Measurements from ENCODE around the gene REEP3.
"Not testable (repeated sequence)": the region's sequence is repeated elsewhere in the genome, so short reads cannot be mapped to it uniquely, and the experiment has no call there.

Gene REEP3

DNA sequence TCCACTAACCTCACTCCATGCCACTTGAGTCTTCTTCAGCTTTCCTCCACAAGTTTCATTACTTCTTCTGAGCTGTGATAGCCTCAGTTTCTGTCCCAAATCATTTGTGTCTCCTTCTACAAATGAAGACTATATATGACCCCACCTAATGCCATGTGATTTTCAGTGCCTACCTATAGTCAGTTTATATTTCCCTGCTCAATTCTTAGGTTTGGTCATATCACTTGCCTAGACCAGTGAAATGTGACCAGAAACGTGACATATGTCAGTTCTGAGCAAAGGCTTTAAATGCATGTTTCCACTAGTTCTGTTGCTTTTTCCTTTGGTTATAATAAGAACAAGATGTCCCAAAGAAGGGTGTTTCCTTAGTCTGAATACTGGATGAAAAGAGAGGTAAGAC, 24.6 kb upstream of the REEP3 start:
- Mint-ChIP-seq H3K4me1 (ENCODE audit: low read depth in 2 of 2) (peaks cover 9 to 31% of the 10 kb centered on the region in 2 donors), H3K27me3 (no peaks in the 10 kb centered on the region), H3K9me3 (no peaks in the 10 kb centered on the region), H3K27ac (no peak overlapping the region), H3K4me3 (no peak overlapping the region), H3K36me3 (ENCODE audit: insufficient read depth) (peaks cover 11% of the 10 kb centered on the region)
- ATAC-seq (replicated peaks) (no peak), DNase-seq (no peak)

- Mint-ChIP-seq H3K9me3 (no peaks in the 10 kb centered on the region), H3K4me1 (ENCODE audit: low read depth in 2 of 2) (peaks cover 7 to 27% of the 10 kb centered on the region in 2 donors), H3K27ac (no peak overlapping the region), H3K27me3 (no peaks in the 10 kb centered on the region), H3K36me3 (ENCODE audit: insufficient read depth) (peaks cover 11% of the 10 kb centered on the region), H3K4me3 (no peak overlapping the region)
- DNase-seq: no peak
- ATAC-seq (replicated peaks): no peak
Observed at GRCh38 chr10:63497321-63497720, 23.9 kb upstream of the REEP3 start.

GRCh38 chr10:63498665-63499064, 22.5 kb upstream of the REEP3 start:
- ATAC-seq (replicated peaks) (no peak), DNase-seq (no peak)
- peaks cover 8 to 28% of the 10 kb centered on the region in 2 donors for H3K4me1 Mint-ChIP-seq (ENCODE audit: low read depth in 2 of 2)
- no peaks in the 10 kb centered on the region for H3K27me3 Mint-ChIP-seq
- H3K27ac Mint-ChIP-seq: no peak overlapping the region
- peaks cover 16% of the 10 kb centered on the region for H3K36me3 Mint-ChIP-seq (ENCODE audit: insufficient read depth)
- H3K9me3 Mint-ChIP-seq: no peaks in the 10 kb centered on the region
- no peak overlapping the region for H3K4me3 Mint-ChIP-seq

GRCh38 chr10:63500551-63500950, 20.6 kb upstream of the REEP3 start:
- ATAC-seq (replicated peaks); DNase-seq; H3K9me3 Mint-ChIP-seq; H3K27me3 Mint-ChIP-seq; H3K4me3 Mint-ChIP-seq: not testable (repeated sequence)
- H3K36me3 Mint-ChIP-seq (ENCODE audit: insufficient read depth): peaks cover 13% of the 10 kb centered on the region
- peaks cover 15 to 41% of the 10 kb centered on the region in 2 donors for H3K4me1 Mint-ChIP-seq (ENCODE audit: low read depth in 2 of 2)
- peak overlapping the region in 1 of 2 donors; percentile 62 for H3K27ac Mint-ChIP-seq

- H3K27ac Mint-ChIP-seq: peak overlapping the region in 1 of 2 donors; percentile 41
Observed at GRCh38 chr10:63501954-63502353, 19.2 kb upstream of the REEP3 start.

GRCh38 chr10:63502832-63503231, 18.4 kb upstream of the REEP3 start:
- ATAC-seq (replicated peaks): no peak
- Mint-ChIP-seq H3K27ac (no peak overlapping the region), H3K36me3 (ENCODE audit: insufficient read depth) (peaks cover 13% of the 10 kb centered on the region), H3K4me3 (no peak overlapping the region), H3K9me3 (no peaks in the 10 kb centered on the region), H3K27me3 (no peaks in the 10 kb centered on the region), H3K4me1 (ENCODE audit: low read depth in 2 of 2) (peaks cover 9 to 44% of the 10 kb centered on the region in 2 donors)
- no peak for DNase-seq

More at GRCh38 chr10:63501954-63502353, 19.2 kb upstream of the REEP3 start:
- no peak for ATAC-seq (replicated peaks)
- Mint-ChIP-seq H3K27me3 (no peaks in the 10 kb centered on the region), H3K36me3 (ENCODE audit: insufficient read depth) (peaks cover 13% of the 10 kb centered on the region), H3K4me3 (no peak overlapping the region), H3K4me1 (ENCODE audit: low read depth in 2 of 2) (peaks cover 9 to 42% of the 10 kb centered on the region in 2 donors), H3K9me3 (no peaks in the 10 kb centered on the region)
- no peak for DNase-seq

DNA sequence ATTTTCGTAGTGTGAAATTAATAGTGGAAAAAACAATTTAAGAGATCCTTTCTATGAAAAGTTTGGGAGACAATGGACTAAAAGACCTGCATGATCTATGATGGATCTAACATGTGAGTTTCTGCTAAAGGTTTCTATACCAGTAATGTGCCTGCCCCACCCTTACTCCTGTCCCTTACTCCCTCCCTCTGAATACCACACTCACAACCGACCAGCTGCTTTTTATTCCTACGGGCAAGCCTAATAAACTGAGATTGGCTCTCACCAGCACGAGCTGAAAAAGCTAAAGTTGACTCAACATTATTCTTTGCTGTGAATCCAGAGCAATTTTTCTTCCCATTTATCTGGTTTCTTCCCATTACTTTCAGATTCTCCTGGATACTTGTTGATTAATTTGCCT, 17.8 kb upstream of the REEP3 start:
- peaks cover 13% of the 10 kb centered on the region for H3K36me3 Mint-ChIP-seq (ENCODE audit: insufficient read depth)
- no peak overlapping the region for H3K4me3 Mint-ChIP-seq
- DNase-seq (no peak), ATAC-seq (replicated peaks) (no peak)
- H3K27ac Mint-ChIP-seq: peak overlapping the region in 1 of 2 donors; percentile 8
- H3K9me3 Mint-ChIP-seq: no peaks in the 10 kb centered on the region
- peaks cover 9 to 46% of the 10 kb centered on the region in 2 donors for H3K4me1 Mint-ChIP-seq (ENCODE audit: low read depth in 2 of 2)
- H3K27me3 Mint-ChIP-seq: no peaks in the 10 kb centered on the region

DNA sequence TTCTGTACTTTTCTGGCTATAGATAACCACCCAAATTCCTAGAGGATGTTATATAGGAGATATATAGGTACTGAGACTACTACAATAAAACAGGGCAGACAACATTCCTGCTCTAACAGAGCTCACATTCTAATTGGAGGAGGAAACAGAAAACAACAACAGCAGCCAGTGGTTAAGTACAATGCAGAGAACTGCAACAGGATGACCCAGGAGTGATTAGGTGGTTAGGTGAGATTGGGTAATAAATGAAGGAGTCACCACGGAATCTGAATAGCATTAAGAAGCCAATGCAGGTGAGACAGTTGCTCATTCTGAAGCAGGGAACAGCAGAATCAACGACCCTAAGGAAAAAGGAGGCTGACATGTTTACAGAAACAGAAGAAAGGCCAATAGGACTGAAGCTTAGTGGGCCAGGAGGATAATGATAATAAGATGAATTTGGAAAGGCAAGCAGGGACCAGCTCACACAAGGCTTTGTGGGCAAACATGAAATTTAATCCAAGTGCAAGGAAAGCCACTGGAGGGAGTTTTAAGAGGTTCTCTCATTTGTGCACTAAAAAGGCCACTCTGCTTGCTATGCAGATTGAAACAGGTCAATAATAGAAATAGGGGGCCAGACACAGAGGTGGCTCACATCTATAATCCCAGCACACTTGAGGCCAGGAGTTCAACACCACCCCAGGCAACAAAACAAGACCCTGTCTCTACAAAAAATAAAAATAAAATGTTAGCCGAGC, 16.9 kb upstream of the REEP3 start:
- Mint-ChIP-seq H3K4me3 (no peak overlapping the region), H3K36me3 (ENCODE audit: insufficient read depth) (peaks cover 13% of the 10 kb centered on the region), H3K27me3 (no peaks in the 10 kb centered on the region), H3K9me3 (no peaks in the 10 kb centered on the region), H3K27ac (peak overlapping the region; percentile 8 to 19), H3K4me1 (ENCODE audit: low read depth in 2 of 2) (peaks cover 8 to 45% of the 10 kb centered on the region in 2 donors)
- DNase-seq: no peak
- ATAC-seq (replicated peaks): no peak

GRCh38 chr10:63505562-63505961, 15.6 kb upstream of the REEP3 start:
- H3K4me1 Mint-ChIP-seq (ENCODE audit: low read depth in 2 of 2): peaks cover 8 to 51% of the 10 kb centered on the region in 2 donors
- peaks cover 9% of the 10 kb centered on the region for H3K36me3 Mint-ChIP-seq (ENCODE audit: insufficient read depth)
- DNase-seq (no peak), ATAC-seq (replicated peaks) (no peak)
- no peak overlapping the region for H3K27ac Mint-ChIP-seq
- H3K4me3 Mint-ChIP-seq: no peak overlapping the region
- H3K9me3 Mint-ChIP-seq: no peaks in the 10 kb centered on the region
- no peaks in the 10 kb centered on the region for H3K27me3 Mint-ChIP-seq

DNA sequence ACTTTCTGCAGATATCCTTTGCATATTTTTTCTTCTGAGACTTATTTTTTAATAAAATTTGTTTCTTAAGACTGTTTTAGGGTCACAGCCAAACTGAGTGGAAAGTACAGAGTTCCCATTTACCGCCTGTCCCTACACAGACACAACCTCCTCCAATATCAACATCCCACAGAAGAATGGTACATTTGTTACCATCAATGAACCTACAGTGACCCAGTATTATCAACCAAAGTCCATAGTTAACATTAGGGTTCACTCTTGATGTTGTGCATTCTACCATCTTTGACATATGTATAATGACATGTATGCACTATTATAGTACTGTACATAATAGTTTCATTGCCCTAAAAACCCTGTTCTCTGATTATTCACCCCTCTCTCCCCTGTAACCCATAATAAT, 14.6 kb upstream of the REEP3 start:
- Mint-ChIP-seq H3K27ac (no peak overlapping the region), H3K36me3 (ENCODE audit: insufficient read depth) (peaks cover 5% of the 10 kb centered on the region), H3K9me3 (no peaks in the 10 kb centered on the region), H3K4me3 (no peak overlapping the region), H3K27me3 (no peaks in the 10 kb centered on the region), H3K4me1 (ENCODE audit: low read depth in 2 of 2) (peaks cover 8 to 59% of the 10 kb centered on the region in 2 donors)
- no peak for ATAC-seq (replicated peaks)
- DNase-seq: no peak

GRCh38 chr10:63515002-63515763, 6.0 kb upstream of the REEP3 start:
- peak; percentile 49 for ATAC-seq (replicated peaks)
- H3K27ac Mint-ChIP-seq: peak overlapping the region; percentile 30 to 33
- peaks cover 6% of the 10 kb centered on the region for H3K36me3 Mint-ChIP-seq (ENCODE audit: insufficient read depth)
- H3K9me3 Mint-ChIP-seq: no peaks in the 10 kb centered on the region
- H3K27me3 Mint-ChIP-seq: no peaks in the 10 kb centered on the region
- H3K4me3 Mint-ChIP-seq: peak overlapping the region in 1 of 2 donors; percentile 33
- H3K4me1 Mint-ChIP-seq (ENCODE audit: low read depth in 2 of 2): peaks cover 40 to 73% of the 10 kb centered on the region in 2 donors
- no peak for DNase-seq

DNA sequence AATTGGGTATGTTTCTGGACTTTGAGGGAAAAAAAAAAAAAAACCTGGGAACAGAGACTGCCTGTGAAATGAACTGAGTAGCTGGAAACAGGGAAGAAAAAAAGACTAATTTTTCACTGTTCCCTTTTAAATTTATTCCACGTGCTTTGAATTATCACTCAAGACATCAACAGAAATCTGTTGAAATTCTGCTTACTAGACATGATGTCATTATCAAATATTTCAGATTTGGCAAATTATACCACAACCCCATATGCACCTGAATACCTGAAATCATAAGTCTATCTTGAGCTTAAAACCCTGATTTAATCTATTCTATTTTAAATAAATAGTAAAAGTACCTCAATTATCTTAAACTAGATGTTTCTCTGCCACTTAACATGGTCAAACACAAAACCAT, 5.0 kb upstream of the REEP3 start:
- Mint-ChIP-seq H3K27ac (peak overlapping the region in 1 of 2 donors; percentile 19), H3K36me3 (ENCODE audit: insufficient read depth) (peaks cover 15% of the 10 kb centered on the region), H3K4me1 (ENCODE audit: low read depth in 2 of 2) (peaks cover 41 to 68% of the 10 kb centered on the region in 2 donors), H3K9me3 (no peaks in the 10 kb centered on the region), H3K4me3 (peak overlapping the region in 1 of 2 donors; percentile 51), H3K27me3 (no peaks in the 10 kb centered on the region)
- ATAC-seq (replicated peaks) (no peak), DNase-seq (no peak)

- H3K36me3 Mint-ChIP-seq (ENCODE audit: insufficient read depth): peaks cover 27% of the 10 kb centered on the region
- H3K4me3 Mint-ChIP-seq: peak overlapping the region; percentile 4 to 82
- H3K27ac Mint-ChIP-seq: peak overlapping the region in 1 of 2 donors; percentile 10
- no peaks in the 10 kb centered on the region for H3K27me3 Mint-ChIP-seq
- DNase-seq (no peak), ATAC-seq (replicated peaks) (no peak)
- H3K4me1 Mint-ChIP-seq (ENCODE audit: low read depth in 2 of 2): peaks cover 46 to 61% of the 10 kb centered on the region in 2 donors
- no peaks in the 10 kb centered on the region for H3K9me3 Mint-ChIP-seq
Observed at GRCh38 chr10:63518690-63519288, 2.4 kb upstream of the REEP3 start.

Data from effector memory CD8-positive, alpha-beta T cell (primary cell).